CD4-positive, alpha-beta T cell treated with Interleukin-17A for 1 hour (primary cell): ENCODE data around the gene MSGN1.

Experiments
- DNase-seq: peaks from one replicate; pipeline ENCODE4 v3.0.0-alpha.2; 2020

Gene MSGN1

GRCh38 chr2:17816396-17817245, at the start of gene MSGN1:
TSS of gene MSGN1 (plus strand) at chr2:17816460. CDS start at chr2:17816519, 59 bp downstream.
- DNase-seq = no peak

DNA sequence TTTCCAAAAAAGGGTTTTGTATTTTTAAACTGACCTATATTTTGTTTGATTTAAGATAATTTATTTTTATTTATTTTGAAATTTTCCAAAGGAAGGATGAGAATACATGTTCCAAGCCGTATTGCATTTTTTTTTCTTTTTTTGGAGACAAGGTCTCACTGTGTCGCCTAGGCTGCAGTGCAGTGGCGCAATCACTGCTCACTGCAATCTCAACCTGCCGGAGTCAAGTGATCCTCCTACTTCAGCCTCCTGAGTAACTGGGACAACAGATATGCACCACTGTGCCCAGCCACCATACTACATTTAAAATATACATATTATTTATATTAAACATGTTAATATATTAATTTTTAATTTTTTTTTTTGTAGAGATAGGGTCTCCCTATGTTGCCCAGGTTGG, 47.4 kb upstream of the MSGN1 start:
- DNase-seq = no peak

DNA sequence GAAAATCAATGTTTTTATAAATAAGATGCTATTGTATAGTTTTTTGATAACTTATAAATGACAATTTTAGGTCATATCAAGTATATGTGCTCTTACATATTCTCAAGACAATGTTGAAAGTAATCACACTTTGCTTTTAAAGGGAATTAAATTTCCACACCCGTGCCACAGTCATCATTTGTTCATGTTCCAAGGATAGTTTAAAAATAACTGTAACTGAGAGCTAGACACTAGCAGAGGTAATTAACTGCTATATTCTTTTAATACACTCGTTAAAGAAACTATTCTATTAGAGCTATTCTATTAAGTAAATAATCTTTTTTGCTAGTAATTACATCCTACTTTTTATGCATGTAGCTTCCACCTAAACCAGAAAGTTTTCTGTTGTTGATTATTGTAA, 44.3 kb upstream of the MSGN1 start:
- no peak for DNase-seq

- no peak for DNase-seq
These were observed 43.7 kb upstream of the MSGN1 start for GRCh38 chr2:17772532-17772931.

DNA sequence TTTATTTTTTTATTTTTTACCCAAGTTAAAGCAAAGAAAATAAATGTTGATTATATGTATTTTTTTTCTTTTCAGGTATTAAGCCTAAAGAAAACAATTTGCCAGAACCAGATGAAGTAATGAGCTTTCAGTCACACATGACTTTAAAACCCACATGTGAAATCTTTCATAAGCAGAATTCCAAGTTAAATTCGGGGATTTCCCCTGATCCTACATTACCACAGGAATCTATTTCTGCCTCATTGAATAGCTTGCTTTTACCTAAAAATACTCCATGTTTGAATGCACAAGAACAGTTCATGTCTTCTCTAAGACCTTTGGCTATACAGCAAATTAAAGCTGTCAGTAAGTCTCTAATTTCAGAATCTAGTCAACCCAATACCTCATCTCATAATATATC, 35.7 kb upstream of the MSGN1 start:
- DNase-seq = no peak

- no peak for DNase-seq
These were observed 34.8 kb upstream of the MSGN1 start for GRCh38 chr2:17781482-17781881.

DNA sequence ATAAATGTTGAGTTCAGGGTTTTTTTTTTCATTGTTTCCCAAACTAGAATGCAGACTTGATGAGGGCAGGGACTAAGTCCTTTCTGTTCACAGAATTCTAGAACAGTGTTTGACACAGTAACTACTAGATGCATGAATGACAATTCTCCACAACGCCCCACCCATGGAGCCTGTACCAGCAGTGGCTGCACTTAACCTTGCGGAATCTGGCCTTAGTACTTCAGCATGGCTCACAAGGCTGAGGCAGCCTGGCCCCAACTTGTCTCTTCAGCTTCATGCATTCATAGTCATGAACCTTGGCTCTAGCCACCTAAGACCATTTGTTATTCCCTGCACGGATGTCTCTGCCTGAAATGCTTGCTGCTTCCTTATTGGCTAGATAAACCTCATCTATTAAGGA, 29.5 kb upstream of the MSGN1 start:
- no peak for DNase-seq

DNA sequence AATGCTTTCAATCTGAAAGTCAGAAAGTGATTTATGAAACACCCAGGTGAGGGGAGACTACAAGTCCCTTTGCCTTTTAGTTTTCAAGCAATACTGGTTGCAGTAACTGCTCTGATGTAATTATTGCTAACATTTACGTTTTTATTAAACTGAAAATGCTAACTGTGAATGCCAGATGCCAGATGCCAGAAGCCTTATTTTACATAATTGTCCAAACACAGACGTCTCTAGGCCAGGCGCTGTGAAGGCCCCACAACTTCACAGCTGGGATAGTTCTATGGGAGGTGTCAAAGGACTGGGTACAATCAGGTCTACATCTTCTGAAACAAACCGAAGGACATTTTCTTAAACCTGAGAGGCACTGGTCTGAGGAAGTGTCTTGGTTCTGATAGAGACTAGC, 27.5 kb upstream of the MSGN1 start:
- no peak for DNase-seq

- DNase-seq = no peak
These were observed 25.7 kb upstream of the MSGN1 start for GRCh38 chr2:17790536-17790935.

- DNase-seq = no peak
These were observed 25.0 kb upstream of the MSGN1 start for GRCh38 chr2:17791121-17791816.

DNA sequence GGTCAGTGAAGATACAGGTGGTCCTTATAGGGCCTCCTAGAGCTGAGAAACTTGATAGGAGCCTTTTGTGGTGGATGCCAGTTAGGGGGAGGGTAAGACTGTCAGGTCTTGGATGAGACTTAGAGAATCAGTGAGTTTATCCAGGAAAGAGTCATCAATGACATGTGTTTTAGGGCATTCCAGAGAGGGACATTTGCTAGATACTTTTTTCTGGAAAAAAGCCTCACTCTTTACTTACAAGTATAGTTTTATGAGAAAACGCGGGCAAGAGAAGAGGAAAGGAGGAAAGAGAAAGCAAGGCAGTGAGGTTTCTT, 24.5 kb upstream of the MSGN1 start:
- DNase-seq = no peak

DNA sequence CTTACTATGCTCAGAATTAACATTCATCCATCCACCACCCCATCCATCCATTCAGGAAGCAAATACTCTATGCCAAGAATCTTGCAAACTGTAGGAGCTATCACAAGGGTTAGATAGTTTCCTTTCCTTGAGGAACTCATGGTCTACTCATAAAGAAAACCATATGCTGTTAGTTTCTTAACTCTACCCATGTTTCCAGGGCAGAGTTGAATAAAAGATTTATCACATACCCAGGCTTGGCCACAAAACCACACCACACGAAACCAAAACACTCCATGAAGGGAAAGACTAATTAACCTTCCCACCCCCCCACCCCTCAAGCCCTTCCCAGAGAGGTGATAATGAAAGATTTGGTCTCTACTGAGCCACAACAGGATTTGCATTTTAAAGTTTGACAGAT, 23.7 kb upstream of the MSGN1 start:
- DNase-seq = no peak

DNA sequence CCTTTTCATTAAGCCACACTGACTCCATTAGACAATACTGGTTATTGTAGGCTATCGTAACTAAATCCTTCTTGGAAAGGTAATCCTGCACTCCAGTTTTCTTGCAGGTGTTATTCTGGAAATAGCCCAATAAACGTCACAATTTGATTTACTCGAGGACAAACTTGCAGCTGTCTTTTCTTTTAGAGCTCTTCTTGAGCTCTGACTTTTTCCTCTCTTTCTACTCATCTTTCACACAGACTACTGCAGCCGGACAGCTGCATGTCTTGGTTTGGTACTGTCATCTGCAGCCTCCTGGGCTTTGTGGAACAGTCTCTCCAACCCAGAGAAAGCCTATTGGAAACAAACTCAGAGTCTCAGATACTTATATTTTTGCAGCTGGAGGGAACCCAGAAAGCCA, 23.0 kb upstream of the MSGN1 start:
- DNase-seq = no peak

GRCh38 chr2:17793803-17794354, 22.4 kb upstream of the MSGN1 start:
- no peak for DNase-seq

DNA sequence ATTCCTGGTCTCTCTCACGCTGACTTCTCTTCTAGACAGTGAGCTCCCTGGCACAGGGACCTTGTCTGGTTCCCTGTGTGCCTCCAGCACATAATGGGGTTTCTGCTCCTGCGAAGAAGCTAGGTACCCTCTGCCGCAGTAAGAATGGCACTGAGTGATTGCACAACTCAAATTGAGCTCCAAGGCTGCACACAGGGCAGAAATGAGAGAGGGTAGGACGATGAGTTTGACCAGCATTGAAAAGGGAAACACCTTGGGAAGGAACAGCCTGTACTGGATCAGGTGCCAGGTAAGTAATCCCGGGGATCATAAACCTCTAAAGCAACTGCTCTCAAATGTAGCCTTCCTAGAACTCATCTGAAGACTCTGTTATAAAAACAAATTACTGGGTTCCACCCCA, 21.0 kb upstream of the MSGN1 start:
- DNase-seq = no peak

DNA sequence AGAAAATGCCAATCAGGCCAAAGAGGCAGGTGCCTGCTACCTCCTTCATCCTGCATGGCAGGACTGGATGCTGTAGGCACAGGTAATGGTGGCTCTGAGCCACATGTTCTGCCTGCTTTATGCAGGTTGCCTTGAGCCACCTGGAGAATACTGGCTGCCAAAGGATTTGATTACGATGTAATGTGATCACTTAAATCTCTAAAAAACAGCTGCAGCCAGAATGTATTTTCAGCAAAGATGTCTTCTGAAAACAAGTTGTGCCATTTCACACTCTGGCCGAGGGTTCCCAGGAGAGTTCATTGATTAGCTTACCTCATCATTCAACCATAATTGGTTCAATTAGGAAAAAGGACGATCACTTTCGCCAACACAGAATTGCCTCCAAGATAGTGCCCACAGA, 17.9 kb upstream of the MSGN1 start:
- DNase-seq = no peak

GRCh38 chr2:17799301-17800120, 16.7 kb upstream of the MSGN1 start:
- DNase-seq = no peak

DNA sequence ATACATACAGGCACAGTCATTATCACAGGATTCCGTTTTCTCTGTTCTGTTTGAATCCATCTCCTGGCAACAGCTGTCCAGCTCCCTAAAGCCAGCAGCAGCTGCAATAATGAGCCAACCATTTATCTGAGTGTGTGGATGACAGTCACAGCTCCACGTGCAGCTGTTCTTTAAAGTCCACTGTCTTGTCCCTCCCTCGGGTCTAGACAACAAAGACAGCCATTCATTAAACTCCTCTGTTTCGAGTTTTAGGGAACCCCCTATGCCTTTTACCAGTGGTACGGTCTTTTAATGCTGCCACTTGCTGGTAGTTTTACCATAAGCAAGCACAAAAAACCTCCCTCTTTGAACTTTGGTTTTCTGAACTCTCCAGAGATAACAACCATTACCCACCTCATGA, 16.0 kb upstream of the MSGN1 start:
- no peak for DNase-seq

DNA sequence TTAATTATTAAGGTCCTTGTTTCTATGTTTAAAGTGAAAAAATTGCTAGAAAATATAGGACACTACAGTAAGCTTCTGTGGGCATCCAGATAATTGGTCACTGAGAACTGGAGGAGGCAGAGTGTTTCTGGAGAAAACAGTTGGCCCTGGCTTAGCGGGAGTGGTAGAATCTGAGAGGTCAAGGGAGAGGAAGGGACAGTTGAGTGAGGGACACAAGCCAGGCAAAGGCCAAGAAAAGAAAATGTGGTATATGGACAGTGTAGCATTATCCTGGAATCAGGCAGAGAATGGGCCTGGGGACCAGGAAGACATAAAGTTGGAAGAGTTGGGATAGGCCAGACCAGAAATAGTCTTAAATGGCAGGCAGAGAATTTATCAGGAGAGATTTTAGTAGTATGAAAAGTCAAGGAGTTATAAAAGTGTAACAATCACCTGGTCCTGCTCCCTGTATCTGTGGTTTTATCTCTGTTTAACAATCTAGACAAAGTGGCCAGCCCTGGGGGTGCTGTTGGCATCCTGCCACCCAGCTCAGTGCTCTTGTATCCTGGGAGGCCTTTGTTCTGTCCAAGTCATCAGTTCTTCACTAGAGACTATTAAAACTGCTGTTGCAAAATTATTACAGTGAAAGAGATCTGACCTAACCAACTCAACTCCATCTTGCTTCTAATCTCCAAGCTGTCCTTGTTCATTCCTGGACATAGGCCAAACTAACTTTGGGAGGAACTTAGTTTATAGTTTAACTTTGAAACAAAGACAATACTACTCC, 15.4 kb upstream of the MSGN1 start:
- no peak for DNase-seq

DNA sequence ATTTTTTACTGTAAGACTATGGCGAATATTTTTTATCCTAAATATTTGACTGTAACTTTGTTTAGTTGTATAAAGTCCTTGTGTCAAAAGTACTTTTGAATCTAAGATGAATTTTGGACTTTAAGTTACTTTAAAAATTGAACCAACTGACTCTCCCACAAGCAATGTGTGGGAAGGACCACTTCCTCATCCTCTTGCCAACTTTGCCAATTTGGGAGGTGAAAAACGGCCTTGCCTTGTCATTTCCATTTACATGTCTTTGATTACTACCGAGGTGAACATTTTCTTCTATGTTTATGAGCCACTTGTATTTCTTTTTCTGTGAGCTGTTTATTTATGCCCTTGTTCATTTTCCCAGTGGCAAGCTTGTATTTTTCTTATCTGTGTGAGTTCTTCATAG, 12.8 kb upstream of the MSGN1 start:
- no peak for DNase-seq

DNA sequence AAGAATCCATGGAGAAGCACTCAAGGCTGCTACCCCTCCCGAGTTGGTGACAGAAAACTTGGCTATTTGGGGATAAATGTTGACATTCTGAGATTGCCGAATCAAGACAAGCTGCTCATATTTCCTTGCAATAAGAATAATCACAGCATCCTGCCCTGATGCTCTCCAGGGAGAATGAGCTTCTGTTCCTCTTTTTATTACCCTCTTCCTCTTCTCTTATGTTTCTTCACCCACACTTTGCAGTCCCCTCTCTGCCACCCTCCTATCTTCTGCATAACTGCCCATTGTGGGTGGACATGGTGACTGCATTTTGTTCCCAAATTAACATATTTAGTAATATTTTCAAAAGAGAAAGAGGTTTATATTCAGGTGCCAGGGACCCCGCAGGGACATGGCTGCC, 11.9 kb upstream of the MSGN1 start:
- no peak for DNase-seq

GRCh38 chr2:17805166-17805565, 11.1 kb upstream of the MSGN1 start:
- no peak for DNase-seq
